GM13977 (cell line): ENCODE measurements around the gene MCOLN2.

Experiments
- DNase-seq: peaks from one replicate; pipeline ENCODE4 v3.0.0; 2012; ENCODE audit warnings: low spot score
- CTCF ChIP-seq: IDR thresholded peaks from 2 replicates; pipeline ENCODE4 v1.5.1; 2012; ENCODE audit warnings: mild to moderate bottlenecking, control low read depth; ENCODE audit not compliant: insufficient read depth; ENCODE audit errors: extremely low read depth, missing control alignments
- in situ Hi-C: fragments of 300-500 bp; cut with MboI; formaldehyde crosslinking; loops from one replicate; pipeline ENCODE4 v1.12.0; 2022; ENCODE audit warnings: low sequenced_read_pairs, low pct_unique_long_range_greater_than_20kb, mixed read lengths, inconsistent platforms; ENCODE audit not compliant: unreplicated experiment

The MCOLN2 gene

DNA sequence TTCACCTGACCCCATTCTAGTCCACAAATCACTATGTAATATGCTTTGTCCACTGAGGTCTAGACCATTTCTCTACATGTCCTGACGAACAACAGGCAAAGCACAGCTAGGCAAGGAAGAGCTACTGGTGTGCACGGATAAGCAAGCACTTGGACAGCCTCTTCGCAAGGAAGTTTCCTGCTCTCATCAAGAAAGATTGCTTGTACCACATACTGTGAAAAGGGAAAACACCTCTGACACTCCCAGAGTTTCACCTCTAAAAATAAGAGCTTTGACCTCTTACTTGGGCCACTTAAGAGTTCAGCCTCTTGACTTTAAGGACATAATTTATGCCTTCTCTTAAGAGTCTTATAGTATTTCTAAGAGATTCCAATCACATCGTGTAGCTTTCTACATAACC is 67.9 kb downstream of the MCOLN2 start:
- DNase-seq: no peak
- TF ChIP-seq CTCF: no peak
- in situ Hi-C loops: no loop called here

DNA sequence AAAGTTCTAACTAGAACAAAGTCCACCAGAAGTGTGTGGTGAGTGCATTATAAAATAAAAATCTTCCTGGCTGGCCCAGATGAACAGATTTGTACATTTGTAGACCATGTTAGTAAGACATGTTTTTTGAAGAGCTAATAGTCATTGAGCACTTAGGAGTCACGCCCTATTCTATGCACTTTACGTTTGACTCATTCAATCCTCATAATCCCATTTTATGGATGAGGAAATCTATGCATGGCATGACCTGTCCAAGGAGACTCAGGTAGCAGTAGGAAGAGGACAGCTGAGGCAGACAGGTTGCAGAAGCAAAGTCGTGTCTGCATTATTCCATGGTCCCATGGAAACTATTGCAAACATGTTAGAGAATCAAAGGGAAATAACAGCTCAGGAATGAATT is 73.6 kb downstream of the MCOLN2 start:
- no peak for TF ChIP-seq CTCF
- in situ Hi-C loops: no loop called here
- DNase-seq: no peak

GRCh38 chr1:84920159-84920558 is 76.8 kb downstream of the MCOLN2 start:
- in situ Hi-C loops: no loop called here
- no peak for TF ChIP-seq CTCF

DNA sequence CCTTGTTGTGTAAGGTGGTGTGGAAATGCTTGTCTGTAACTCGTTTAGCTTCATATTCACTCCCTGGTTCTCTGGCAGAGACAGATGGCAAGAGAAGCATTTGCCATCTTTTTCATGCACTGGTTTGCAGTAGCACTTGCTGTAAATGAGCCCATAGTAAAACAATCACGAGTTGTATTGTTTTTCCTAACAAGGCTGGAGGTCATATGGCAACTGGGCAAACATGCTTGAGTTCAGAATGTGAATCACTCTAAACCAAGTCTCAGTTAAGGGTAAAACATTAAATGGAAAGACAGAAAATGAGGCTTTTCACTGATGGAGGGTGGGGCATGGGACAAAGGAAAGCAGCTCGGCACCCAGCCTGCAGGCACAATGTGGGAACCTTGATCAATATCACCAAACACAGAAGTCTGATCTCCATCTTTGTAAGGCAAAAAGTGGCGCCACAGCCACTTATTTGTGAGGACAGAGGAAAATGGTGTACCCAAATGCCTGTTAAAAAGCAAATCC is 77.4 kb downstream of the MCOLN2 start:
- no peak for TF ChIP-seq CTCF
- in situ Hi-C loops: no loop called here
- DNase-seq: no peak

More at GRCh38 chr1:84920159-84920558, 76.8 kb downstream of the MCOLN2 start:
- DNase-seq: no peak

DNA sequence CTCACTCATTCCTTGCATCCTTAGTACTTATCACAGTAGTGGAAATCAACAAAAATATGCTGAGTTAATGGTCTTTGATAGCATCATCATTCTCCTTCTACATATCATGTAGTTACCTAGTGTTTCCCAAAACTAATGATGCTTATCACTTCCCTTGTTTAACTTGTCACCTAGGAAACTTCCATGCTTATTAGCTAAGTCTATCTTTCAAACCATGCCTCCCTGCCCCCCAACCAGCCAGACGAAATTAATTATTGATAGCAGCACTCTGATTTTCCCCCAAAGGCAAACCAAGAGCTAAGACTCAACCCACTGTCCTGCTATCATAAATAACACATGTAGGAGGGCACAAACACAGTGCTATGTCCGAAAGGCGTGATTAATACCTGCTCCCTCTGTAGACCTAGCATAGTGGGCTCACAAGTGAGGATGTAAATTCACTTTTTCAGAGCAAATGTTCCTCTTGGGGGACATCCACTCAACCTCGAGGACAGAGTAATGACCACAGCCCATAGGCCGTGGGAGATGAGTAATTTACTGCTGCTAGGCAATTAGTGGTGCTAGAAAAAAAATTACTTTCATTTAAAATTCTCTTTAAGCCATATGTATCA is 78.1 kb downstream of the MCOLN2 start:
- in situ Hi-C loops: no loop called here
- DNase-seq: no peak
- TF ChIP-seq CTCF: no peak

DNA sequence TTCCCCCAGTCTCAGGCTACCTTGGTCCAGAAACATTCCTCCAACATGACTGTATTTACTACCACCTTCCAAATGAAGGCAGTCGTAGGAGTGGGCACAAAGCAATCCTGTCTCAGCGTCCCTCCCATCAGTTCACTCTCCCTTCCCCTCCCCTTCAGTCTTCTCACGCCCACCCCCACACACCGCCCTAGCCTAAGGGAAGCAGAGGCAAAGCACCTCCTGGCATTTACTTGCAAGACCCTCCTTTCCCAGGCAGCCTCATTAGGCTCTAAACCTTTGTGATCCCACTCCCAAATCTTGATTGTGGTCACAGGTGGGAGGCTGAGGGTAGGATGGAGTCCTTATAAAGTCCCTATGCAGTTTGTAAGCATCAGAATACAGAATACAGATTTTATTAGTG is 80.0 kb downstream of the MCOLN2 start:
- DNase-seq: no peak
- TF ChIP-seq CTCF: no peak
- in situ Hi-C loops: no loop called here
